ENCODE data around the gene DNAJB8. TPM values are rescaled to one million over a fixed set of nuclear protein-coding genes. Genes with fewer than 3 reads are reported as not detected.

The DNAJB8 gene
- total and polyA plus RNA-seq, 9 of the 15 experiments (the other 6 are each of a cell fraction or from before 2014, with no cell fraction given): not detected

DNA sequence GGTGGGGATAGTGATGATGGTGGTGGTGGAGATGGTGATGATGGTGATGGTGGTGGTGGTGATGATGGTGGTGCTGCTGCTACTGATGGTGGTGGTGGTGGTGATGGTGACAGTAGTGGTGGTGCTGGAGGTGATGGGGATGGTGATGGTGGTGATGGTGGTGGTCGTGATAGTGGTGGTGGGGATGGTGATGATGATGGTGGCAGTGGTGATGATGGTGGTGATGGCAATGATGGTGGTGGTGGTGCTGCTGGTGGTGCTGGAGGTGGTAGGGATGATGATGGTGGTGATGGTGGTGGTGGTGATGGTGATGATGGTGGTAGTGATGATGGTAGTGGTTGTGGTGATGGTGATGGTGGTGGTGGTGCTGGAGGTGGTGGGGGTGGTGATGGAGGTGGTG, 21.3 kb downstream of the DNAJB8 start:
- intact Hi-C loops (cut with micrococcal nuclease): no loop called here

More for the DNA sequence above, 21.3 kb downstream of the DNAJB8 start:
- no peak overlapping the region for H3K27ac ChIP-seq (ENCODE audit: extremely low read depth, low read depth, low read length)
- BruUV-seq (replicated peaks): no TSS peak
- no peaks in the 10 kb centered on the region for H3K9me3 ChIP-seq (replicated peaks; ENCODE audit: control insufficient read depth, insufficient read depth, low read depth, low read length)
- no peak overlapping the region for H3K4me2 ChIP-seq (ENCODE audit: insufficient read depth, low read length)
- no peak overlapping the region for H3K9ac ChIP-seq (ENCODE audit: insufficient read depth in 1 of 2, low read depth in 2 of 2, low read length in 2 of 2)
- no peak overlapping the region for H2AFZ ChIP-seq (ENCODE audit: low read depth, low read length)
- ChIA-PET POLR2A (no interaction called here), CTCF (ENCODE audit: low intra/inter-chr PET ratio) (no interaction called here)
- no peaks in the 10 kb centered on the region; the same call in 1 of the 2 replicates for H4K20me1 ChIP-seq (replicated peaks; ENCODE audit: control insufficient read depth, insufficient read depth, low read length)
- H3K9me1 ChIP-seq (ENCODE audit: control insufficient read depth, insufficient read depth, low read length): no peaks in the 10 kb centered on the region
- peaks cover 0 to 17% of the 10 kb centered on the region in 2 experiments; a peak in 2 of 5 replicates for H3K27me3 ChIP-seq (ENCODE audit: control insufficient read depth in 2 of 2, insufficient read depth in 2 of 2, low read length in 2 of 2)
- in situ Hi-C loops (cut with MboI): no loop called here
- no peaks in the 10 kb centered on the region for H3K36me3 ChIP-seq (ENCODE audit: control insufficient read depth, insufficient read depth, low read length)
- no peak for FAIRE-seq
- DNase-seq (ENCODE audit: extremely low read depth in 1 of 4, low spot score in 3 of 4): no peak
- WGBS (ENCODE audit: insufficient coverage, low coverage, missing lambda C conversion rate): 22% methylated on average over 1 of the region's 1 CpG
- no peaks in the 10 kb centered on the region for H3K79me2 ChIP-seq (ENCODE audit: control insufficient read depth, insufficient read depth, low read length)
- ATAC-seq: no peak
- peaks cover 2 to 3% of the 10 kb centered on the region in 2 experiments; a peak in 2 of 5 replicates for H3K4me1 ChIP-seq (replicated peaks in 1 of 2; ENCODE audit: control insufficient read depth in 2 of 2, insufficient read depth in 2 of 2, low read length in 2 of 2)
- H3K4me3 ChIP-seq: no peak overlapping the region
- TF ChIP-seq ZFP1 (CRISPR knock-in tag; IDR thresholded peaks at IDR 0.05) (no peak), ETV6 (IDR thresholded peaks at IDR 0.05; ENCODE audit: borderline replicate concordance in 1 of 2, low read depth in 2 of 2, low read length in 1 of 2) (no peak), ETV6 (CRISPR knock-in tag; IDR thresholded peaks at IDR 0.05; ENCODE audit: borderline replicate concordance) (no peak), SRF (CRISPR knock-in tag; IDR thresholded peaks at IDR 0.05) (no peak), RNF2 (IDR thresholded peaks at IDR 0.05) (no peak), HNRNPL (IDR thresholded peaks at IDR 0.05; ENCODE audit: low read depth, low read length) (no peak), ATF7 (IDR thresholded peaks at IDR 0.05) (no peak), FOXK2 (conservative IDR thresholded peaks at IDR 0.05 in 1 of 2, IDR thresholded peaks at IDR 0.05 in 1 of 2; ENCODE audit: low read depth in 2 of 2) (no peak), ZNF347 (CRISPR knock-in tag; IDR thresholded peaks at IDR 0.05; ENCODE audit: low read depth) (no peak), PTBP1 (IDR thresholded peaks at IDR 0.05; ENCODE audit: low read depth, low read length) (no peak), MED1 (CRISPR knock-in tag; IDR thresholded peaks at IDR 0.05; ENCODE audit: borderline replicate concordance) (no peak), MBD2 (IDR thresholded peaks at IDR 0.05; ENCODE audit: borderline replicate concordance, low read depth) (no peak)
- TF ChIP-seq, protein P1, sequence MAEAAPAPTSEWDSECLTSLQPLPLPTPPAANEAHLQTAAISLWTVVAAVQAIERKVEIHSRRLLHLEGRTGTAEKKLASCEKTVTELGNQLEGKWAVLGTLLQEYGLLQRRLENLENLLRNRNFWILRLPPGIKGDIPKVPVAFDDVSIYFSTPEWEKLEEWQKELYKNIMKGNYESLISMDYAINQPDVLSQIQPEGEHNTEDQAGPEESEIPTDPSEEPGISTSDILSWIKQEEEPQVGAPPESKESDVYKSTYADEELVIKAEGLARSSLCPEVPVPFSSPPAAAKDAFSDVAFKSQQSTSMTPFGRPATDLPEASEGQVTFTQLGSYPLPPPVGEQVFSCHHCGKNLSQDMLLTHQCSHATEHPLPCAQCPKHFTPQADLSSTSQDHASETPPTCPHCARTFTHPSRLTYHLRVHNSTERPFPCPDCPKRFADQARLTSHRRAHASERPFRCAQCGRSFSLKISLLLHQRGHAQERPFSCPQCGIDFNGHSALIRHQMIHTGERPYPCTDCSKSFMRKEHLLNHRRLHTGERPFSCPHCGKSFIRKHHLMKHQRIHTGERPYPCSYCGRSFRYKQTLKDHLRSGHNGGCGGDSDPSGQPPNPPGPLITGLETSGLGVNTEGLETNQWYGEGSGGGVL (CRISPR knock-in tag; IDR thresholded peaks at IDR 0.05): no peak
- TF ChIP-seq, protein P2, sequence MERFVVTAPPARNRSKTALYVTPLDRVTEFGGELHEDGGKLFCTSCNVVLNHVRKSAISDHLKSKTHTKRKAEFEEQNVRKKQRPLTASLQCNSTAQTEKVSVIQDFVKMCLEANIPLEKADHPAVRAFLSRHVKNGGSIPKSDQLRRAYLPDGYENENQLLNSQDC (CRISPR knock-in tag; IDR thresholded peaks at IDR 0.05): no peak
- TF ChIP-seq, protein P3, sequence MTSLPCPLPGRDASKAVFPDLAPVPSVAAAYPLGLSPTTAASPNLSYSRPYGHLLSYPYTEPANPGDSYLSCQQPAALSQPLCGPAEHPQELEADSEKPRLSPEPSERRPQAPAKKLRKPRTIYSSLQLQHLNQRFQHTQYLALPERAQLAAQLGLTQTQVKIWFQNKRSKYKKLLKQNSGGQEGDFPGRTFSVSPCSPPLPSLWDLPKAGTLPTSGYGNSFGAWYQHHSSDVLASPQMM (CRISPR knock-in tag; IDR thresholded peaks at IDR 0.05): no peak
- TF ChIP-seq, protein P4, sequence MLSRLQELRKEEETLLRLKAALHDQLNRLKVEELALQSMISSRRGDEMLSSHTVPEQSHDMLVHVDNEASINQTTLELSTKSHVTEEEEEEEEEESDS (CRISPR knock-in tag; IDR thresholded peaks at IDR 0.05): no peak

Measured in K562 (cell line).